T-helper 2 cell treated with Interferon-gamma antibody and Interleukin-4, amounts not matched to agents 100 ng/mL and 5 ng/mL, for 36 hours (primary cell): ENCODE measurements around the gene KANK4. TPM values are rescaled to one million over a fixed set of nuclear protein-coding genes. Genes with fewer than 3 reads are reported as not detected.

Experiments
- intact Hi-C: fragments of 100-400 bp; cut with micrococcal nuclease; formaldehyde crosslinking; loops from one replicate; pipeline ENCODE4 v1.15.1; 2023
- total RNA-seq: library from RNA; stranded (reverse); gene quantifications from 2 replicates; pipeline ENCODE4 v1.2.3, GENCODE V29; 2022

Gene KANK4
- total RNA-seq, 1 donor from 2014 or later = not detected

GRCh38 chr1:62307446-62307845 is 11.8 kb downstream of the KANK4 start:
- intact Hi-C loops = no loop called here

- intact Hi-C loops = no loop called here
Observed at GRCh38 chr1:62306065-62306464, 13.2 kb downstream of the KANK4 start.

DNA sequence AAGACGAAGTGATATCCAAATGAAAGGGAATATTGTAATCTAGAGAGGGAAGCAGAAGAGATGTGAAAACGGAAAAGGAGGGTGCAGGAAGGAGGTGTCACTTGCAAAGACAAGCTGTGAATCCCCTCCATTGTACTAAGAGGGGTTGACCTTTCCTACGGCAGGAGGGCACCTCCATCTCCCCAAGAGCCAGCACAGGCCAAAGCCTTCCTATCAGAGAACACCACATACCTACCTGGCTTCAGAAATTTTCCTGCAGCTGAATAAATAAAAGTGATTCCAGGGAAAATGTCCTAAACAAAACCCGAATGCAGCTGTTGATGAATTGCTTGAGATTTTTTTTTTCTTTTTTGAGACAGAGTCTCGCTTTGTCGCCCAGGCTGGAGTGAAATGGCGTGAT is 14.3 kb downstream of the KANK4 start:
- intact Hi-C loops = no loop called here

DNA sequence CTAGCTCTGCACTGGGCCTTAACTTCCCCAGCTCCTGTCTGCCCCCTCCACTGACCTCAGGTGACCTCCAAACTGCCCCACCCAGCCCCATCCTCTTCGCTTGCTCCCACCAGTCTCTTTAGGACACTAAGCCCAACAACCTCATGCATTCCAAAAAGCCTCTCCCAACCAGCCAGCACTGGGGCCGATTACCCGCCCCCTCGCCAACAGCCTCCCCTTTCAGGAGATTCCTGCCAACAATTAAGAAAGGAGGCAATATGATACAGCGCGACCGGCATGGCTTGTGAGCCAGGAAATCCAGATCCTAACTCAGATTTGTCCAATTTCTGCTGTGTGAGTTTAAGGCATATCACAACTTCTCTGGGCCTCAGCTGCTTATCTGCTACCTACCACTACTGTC is 14.7 kb downstream of the KANK4 start:
- intact Hi-C loops = no loop called here

DNA sequence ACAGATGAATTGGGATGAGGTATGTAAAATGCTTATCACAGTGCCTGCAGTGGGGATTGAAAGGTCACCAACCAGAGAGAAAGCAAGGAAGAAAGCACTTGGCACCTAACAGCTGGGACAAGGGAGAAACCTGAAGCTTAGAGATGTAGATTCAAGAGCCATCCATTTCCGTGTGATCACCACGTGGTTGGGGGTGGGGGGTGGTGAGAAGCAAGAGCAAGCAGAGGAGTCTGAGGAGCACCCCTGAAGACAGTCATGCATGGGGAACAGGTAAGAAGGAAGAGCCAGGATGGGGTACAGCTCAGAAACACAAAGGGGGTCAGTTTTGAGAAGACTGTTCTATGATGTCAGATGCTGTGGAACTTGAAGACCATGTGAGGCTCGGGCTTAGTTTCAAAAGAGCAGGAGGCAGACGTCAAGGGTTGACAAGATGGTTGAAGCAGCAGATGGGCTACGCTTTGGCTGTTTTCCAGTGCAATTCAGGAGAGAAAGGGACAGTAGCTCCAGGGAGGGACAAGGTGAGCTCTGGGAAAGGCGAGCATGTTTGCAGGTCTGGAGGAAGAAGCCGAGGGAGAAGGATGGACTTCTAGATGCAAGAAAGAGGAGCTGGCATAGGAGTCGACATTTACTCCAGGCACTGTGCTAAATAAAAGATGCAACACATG is 17.4 kb downstream of the KANK4 start:
- intact Hi-C loops = no loop called here

DNA sequence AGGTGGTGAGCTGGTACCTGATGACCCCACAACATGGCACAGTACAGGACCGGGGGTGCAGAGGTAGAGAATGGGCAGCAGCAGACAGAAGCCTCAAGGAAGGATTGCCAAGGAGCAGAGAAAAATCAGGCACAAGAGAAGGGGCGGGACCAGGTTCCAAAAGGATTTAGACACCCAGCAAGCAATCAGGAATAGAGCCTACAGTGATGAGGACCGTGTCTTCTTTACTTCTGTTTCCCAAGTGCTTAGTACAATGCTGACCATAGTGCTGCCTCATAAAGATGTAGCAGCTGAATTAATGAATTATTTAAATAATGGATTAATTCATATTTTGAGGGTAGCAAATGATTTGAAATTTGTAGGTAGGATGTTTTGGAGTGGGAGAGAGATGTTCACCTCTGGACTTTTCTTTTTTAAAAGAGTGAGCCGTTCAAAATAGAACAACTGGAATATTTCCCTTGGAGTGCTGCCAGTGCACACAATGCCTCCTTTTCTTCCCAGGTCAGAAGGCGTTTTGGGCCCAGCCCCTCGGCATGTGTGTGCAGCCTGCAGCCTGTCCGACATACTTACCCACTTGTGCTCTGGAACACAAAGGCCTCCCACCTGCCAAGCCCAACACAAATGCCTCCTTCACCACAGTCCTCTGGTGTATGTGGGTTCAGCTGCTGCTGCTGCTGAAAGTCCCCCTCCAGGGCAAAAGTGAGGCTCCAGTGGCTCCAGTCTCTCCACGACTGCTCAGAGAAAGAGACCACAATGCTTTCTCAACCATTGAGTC is 19.6 kb downstream of the KANK4 start:
- intact Hi-C loops = no loop called here

- intact Hi-C loops = no loop called here
Observed at GRCh38 chr1:62295921-62296491, 23.2 kb downstream of the KANK4 start.

DNA sequence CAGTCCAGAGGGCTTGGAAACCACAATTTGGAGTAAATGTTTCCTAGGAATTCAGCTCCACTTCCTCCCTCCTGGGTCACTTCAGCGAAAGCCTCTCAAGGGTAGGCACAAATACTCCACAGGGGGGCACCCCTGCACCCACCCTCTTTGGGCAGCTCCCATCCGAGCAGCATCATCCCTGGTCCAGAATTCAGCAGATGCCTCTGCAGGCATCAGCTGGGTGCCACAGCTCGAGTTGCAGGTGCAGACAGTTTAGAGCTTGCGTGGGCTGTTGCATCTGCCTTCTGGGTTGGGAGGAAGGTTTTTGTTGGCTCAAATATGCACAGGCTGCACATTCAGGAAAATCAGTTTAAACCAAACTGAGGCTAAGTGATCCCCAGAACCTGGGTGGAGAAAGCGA is 25.0 kb downstream of the KANK4 start:
- intact Hi-C loops = no loop called here

GRCh38 chr1:62288662-62289061 is 30.6 kb downstream of the KANK4 start:
- intact Hi-C loops = no loop called here

- intact Hi-C loops = no loop called here
Observed at GRCh38 chr1:62288224-62288623, 31.0 kb downstream of the KANK4 start.

GRCh38 chr1:62286786-62287224 is 32.4 kb downstream of the KANK4 start:
- intact Hi-C loops = no loop called here

- intact Hi-C loops = no loop called here
Observed at GRCh38 chr1:62285984-62286785, 33.0 kb downstream of the KANK4 start.

GRCh38 chr1:62285440-62285839 is 33.8 kb downstream of the KANK4 start:
- intact Hi-C loops = no loop called here

DNA sequence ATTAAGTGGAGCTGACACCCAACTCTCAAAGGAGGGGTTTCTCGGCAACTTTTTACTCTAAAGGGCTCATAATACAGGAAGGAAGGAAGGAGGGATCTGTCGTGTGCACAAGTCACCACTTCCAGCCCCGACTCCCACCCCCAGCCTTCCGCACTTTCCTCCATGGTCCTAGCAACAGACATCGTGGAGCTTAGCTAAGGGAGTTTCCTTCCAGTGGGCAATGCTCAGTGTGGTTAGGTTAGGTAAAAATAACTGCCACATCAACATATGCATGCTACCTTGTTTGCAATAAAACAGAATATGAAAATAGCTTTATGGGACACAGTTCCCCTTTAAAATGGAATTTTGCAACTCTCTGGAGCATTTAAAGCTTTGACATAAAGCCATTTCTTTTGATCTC is 35.2 kb downstream of the KANK4 start:
- intact Hi-C loops = no loop called here

GRCh38 chr1:62282909-62283755 is 36.1 kb downstream of the KANK4 start:
- intact Hi-C loops = no loop called here

- intact Hi-C loops = no loop called here
Observed at GRCh38 chr1:62281922-62282555, 37.2 kb downstream of the KANK4 start.

GRCh38 chr1:62280960-62281465 is 38.2 kb downstream of the KANK4 start:
- intact Hi-C loops = no loop called here

DNA sequence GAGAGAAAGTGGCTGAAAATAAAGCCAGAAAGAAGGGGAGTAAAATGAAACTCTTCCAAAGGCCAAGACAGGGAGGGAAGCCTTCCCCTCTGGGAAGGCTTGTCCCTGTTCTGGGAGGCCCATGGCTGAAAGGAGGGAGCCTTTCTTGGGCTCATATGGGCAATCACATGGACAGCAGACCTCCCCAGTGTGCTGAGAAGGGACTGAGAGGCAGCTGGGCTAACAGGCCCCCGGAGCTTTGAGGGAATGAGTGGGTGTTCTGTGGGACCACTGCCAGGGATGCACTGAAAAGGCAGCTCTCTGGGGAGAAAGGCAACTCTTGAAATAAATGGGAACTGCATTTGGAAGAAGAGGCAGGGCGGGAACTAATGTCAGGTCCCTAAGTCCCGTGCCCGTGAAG is 39.1 kb downstream of the KANK4 start:
- intact Hi-C loops = no loop called here

DNA sequence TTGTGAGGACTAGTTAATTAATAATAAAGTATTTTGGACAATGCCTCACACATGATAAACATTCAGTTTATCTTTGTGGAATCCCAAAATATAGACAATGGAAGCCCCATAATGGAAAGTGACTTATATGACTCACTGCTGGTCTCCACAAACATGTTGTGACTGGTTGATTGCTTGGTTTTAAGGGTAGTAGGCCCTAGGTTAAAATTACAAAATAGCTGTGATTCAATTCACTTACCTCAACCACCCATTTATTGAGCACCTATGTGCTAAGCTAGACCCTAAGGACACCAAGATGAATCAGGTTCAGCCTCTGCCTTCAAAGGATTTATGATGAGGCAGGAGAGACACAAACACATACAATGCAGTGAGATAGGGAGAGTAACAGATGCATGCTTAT is 42.4 kb downstream of the KANK4 start:
- intact Hi-C loops = no loop called here
